ENCODE measurements around the gene MAP3K5.
A peak's percentile ranks its signal among the peaks of the same experiment; 100 is the strongest.

The MAP3K5 gene

DNA sequence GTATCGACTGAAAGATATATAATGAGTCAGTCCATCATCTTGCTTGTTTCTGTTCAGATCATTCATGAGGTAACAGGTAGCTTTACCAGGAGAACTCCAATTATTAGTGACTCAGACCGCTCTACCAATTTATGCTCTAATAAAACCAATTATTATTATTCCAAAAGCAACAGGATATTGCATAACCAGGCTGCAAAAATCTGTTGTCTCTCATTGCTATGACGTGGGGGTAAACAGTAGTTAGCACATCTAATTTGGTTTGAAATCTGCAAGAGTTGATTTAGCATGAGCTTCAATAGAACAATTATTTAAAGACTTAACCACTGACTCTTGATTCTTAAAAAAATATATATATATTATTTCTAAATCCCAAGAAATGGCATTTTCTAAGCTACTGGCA is 151.1 kb downstream of the MAP3K5 start:
- no peaks in the 10 kb centered on the region for H3K79me1 ChIP-seq (ENCODE audit: low read length)
- no peaks in the 10 kb centered on the region for H3K79me2 ChIP-seq (ENCODE audit: control insufficient read depth, insufficient read depth, low read length)
- DNase-seq = no peak
- H3K56ac ChIP-seq (ENCODE audit: low read length) = no peak overlapping the region
- no peak overlapping the region for H3K9ac ChIP-seq (ENCODE audit: low read length)
- WGBS (ENCODE audit: extremely low coverage, insufficient coverage, low lambda C conversion rate) = no CpG with 5 or more reads among the region's 3 CpGs
- H3K4me2 ChIP-seq (ENCODE audit: low read length) = no peak overlapping the region
- H4K5ac ChIP-seq (ENCODE audit: low read length) = no peak overlapping the region
- H2BK5ac ChIP-seq (ENCODE audit: low read length) = no peak overlapping the region
- H2BK15ac ChIP-seq (replicated peaks; ENCODE audit: low read depth) = no peak overlapping the region
- H3K4ac ChIP-seq (ENCODE audit: low read depth, low read length) = no peak overlapping the region
- H3K23ac ChIP-seq (ENCODE audit: low read length) = no peak overlapping the region
- no peak overlapping the region for H3K18ac ChIP-seq (ENCODE audit: low read length)
- H4K8ac ChIP-seq (ENCODE audit: low read depth, low read length) = no peak overlapping the region
- H3K27me3 ChIP-seq (ENCODE audit: insufficient read depth, low read length, poor library complexity) = no peaks in the 10 kb centered on the region
- peaks cover 3% of the 10 kb centered on the region for H3K4me1 ChIP-seq (ENCODE audit: control insufficient read depth, low read depth, low read length)
- no peak overlapping the region for H3K27ac ChIP-seq (ENCODE audit: low read depth, low read length)
- H3K4me3 ChIP-seq (ENCODE audit: low read length) = no peak overlapping the region
- H3K36me3 ChIP-seq (ENCODE audit: control insufficient read depth, insufficient read depth, low read length) = no peaks in the 10 kb centered on the region
- H2BK120ac ChIP-seq (ENCODE audit: low read depth, low read length) = no peak overlapping the region
- no peak overlapping the region for H2AK5ac ChIP-seq (ENCODE audit: low read length)

DNA sequence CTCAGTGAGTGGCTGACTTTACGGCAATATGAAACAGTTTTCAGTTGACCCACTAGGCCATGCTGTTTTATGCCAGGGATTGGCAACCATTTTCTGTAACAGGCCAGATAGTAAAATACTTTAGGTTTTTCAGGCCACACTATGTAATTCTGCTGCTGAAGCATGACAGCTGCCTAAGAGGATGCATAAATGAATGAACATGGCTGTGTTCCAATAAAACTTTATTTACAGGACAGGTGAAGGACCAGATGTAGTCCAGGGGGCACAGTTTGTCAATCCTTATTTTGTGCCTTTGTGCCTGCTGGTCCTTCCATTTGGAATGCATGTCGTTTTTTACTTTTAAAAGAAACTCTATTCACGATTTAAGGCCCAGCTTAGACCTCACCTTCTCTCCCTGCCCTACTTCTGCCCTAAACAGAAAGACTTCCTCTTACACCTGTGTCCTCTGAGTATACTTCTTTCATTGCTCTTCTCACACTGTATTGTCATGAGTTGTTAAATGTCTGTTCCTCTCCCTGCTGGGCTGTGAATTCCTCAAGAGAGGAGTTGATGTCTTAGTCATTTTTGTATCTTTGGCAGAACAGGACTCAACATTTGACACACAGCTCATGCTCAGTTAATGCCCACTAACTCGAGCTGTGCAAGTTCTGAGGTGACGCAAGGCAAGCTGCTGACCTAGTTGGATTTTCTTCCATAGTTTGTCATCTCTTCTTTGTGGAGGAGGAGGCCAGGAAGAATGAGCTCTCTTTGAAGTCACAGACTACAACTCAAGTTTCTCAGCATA is 152.0 kb downstream of the MAP3K5 start:
- no peak overlapping the region for H4K8ac ChIP-seq (ENCODE audit: low read depth, low read length)
- no peak overlapping the region for H4K5ac ChIP-seq (ENCODE audit: low read length)
- H3K27me3 ChIP-seq (ENCODE audit: insufficient read depth, low read length, poor library complexity) = no peaks in the 10 kb centered on the region
- H3K9ac ChIP-seq (ENCODE audit: low read length) = no peak overlapping the region
- no peak overlapping the region for H3K4ac ChIP-seq (ENCODE audit: low read depth, low read length)
- H3K79me1 ChIP-seq (ENCODE audit: low read length) = no peaks in the 10 kb centered on the region
- no peak overlapping the region for H3K56ac ChIP-seq (ENCODE audit: low read length)
- peak; percentile 62 for DNase-seq
- no peak overlapping the region for H3K4me3 ChIP-seq (ENCODE audit: low read length)
- H3K36me3 ChIP-seq (ENCODE audit: control insufficient read depth, insufficient read depth, low read length) = no peaks in the 10 kb centered on the region
- no peak overlapping the region for H3K27ac ChIP-seq (ENCODE audit: low read depth, low read length)
- no peak overlapping the region for H2BK15ac ChIP-seq (replicated peaks; ENCODE audit: low read depth)
- H2AK5ac ChIP-seq (ENCODE audit: low read length) = no peak overlapping the region
- H3K4me1 ChIP-seq (ENCODE audit: control insufficient read depth, low read depth, low read length) = peaks cover 3% of the 10 kb centered on the region
- WGBS (ENCODE audit: extremely low coverage, insufficient coverage, low lambda C conversion rate) = no CpG with 5 or more reads among the region's 5 CpGs
- H3K23ac ChIP-seq (ENCODE audit: low read length) = no peak overlapping the region
- no peak overlapping the region for H3K4me2 ChIP-seq (ENCODE audit: low read length)
- no peak overlapping the region for H2BK5ac ChIP-seq (ENCODE audit: low read length)
- no peaks in the 10 kb centered on the region for H3K79me2 ChIP-seq (ENCODE audit: control insufficient read depth, insufficient read depth, low read length)
- no peak overlapping the region for H2BK120ac ChIP-seq (ENCODE audit: low read depth, low read length)
- H3K18ac ChIP-seq (ENCODE audit: low read length) = no peak overlapping the region

DNA sequence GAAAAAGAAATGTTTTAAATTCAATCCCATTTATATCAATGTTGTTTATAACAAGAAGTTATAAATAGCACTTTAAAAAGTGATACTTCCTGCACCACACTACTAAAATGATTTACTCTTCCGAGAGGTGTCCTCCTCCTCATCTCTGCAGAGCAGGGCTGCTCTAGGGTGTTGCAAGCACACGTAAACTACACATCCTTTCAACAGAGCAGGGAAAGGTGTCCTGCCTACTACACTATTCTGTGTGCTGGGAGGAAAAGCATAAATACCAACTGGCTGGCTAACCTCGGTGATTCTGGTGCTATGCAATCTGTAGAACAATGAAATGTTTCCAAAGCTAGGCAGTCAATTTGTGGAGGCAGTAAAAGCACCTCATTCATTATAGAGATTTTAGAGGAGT is 152.6 kb downstream of the MAP3K5 start:
- Histone ChIP-seq H2BK5ac (ENCODE audit: low read length) (no peak overlapping the region), H3K79me2 (ENCODE audit: control insufficient read depth, insufficient read depth, low read length) (no peaks in the 10 kb centered on the region), H2BK120ac (ENCODE audit: low read depth, low read length) (no peak overlapping the region), H3K27me3 (ENCODE audit: insufficient read depth, low read length, poor library complexity) (no peaks in the 10 kb centered on the region), H3K4me2 (ENCODE audit: low read length) (no peak overlapping the region), H3K4me1 (ENCODE audit: control insufficient read depth, low read depth, low read length) (peaks cover 3% of the 10 kb centered on the region), H3K36me3 (ENCODE audit: control insufficient read depth, insufficient read depth, low read length) (no peaks in the 10 kb centered on the region), H3K4me3 (ENCODE audit: low read length) (no peak overlapping the region), H3K56ac (ENCODE audit: low read length) (no peak overlapping the region), H3K4ac (ENCODE audit: low read depth, low read length) (no peak overlapping the region), H4K8ac (ENCODE audit: low read depth, low read length) (no peak overlapping the region), H3K79me1 (ENCODE audit: low read length) (no peaks in the 10 kb centered on the region), H2AK5ac (ENCODE audit: low read length) (no peak overlapping the region), H3K23ac (ENCODE audit: low read length) (no peak overlapping the region), H3K27ac (ENCODE audit: low read depth, low read length) (no peak overlapping the region), H4K5ac (ENCODE audit: low read length) (no peak overlapping the region), H2BK15ac (replicated peaks; ENCODE audit: low read depth) (no peak overlapping the region), H3K9ac (ENCODE audit: low read length) (no peak overlapping the region), H3K18ac (ENCODE audit: low read length) (no peak overlapping the region)
- WGBS (ENCODE audit: extremely low coverage, insufficient coverage, low lambda C conversion rate) = no CpG with 5 or more reads among the region's 3 CpGs
- DNase-seq = no peak

DNA sequence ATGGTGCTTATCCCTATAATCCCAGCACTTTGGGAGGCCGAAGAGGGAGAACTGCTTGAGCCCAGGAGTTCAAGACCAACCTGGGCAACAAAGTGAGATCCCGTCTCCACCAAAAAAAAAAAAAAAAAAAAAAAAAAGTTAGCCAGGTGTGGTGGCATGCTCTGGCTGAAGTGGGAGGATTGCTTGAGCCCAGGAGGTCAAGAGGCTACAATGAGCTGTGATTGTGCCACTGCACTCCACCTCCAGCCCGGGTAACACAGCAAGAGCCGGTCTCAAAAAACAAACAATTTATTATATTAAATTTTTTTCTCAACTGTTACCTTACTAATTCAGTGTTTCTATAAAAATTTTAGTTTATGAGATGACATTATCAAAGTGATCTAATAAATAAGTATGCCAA is 156.7 kb downstream of the MAP3K5 start:
- no peak overlapping the region for H3K23ac ChIP-seq (ENCODE audit: low read length)

DNA sequence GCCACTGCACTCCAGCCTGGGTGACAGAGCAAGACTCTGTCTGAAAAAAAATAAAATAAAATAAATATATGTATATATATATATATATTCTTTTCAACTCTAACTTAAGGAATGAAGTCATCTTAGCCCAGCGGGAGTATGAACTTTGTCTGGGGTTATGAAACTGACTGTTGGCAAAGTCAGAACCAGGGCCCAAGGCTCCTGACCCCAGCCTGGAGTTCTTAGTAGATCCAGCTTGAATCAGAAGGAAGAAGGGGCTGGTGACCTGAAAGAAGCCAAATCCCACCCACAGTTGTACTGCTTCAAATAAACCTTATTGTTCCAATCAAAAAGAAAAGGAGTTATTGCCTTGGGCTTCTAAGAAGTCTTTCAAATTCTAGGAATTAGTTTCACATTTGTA is 158.9 kb downstream of the MAP3K5 start:
- Histone ChIP-seq H2AK5ac (ENCODE audit: low read length) (no peak overlapping the region), H3K23ac (ENCODE audit: low read length) (no peak overlapping the region)
- WGBS (ENCODE audit: extremely low coverage, insufficient coverage, low lambda C conversion rate) = no CpG with 5 or more reads among the region's 1 CpG

More for the DNA sequence above, 156.7 kb downstream of the MAP3K5 start:
- Histone ChIP-seq H3K4ac (ENCODE audit: low read depth, low read length) (no peak overlapping the region), H2BK15ac (replicated peaks; ENCODE audit: low read depth) (no peak overlapping the region), H3K27ac (ENCODE audit: low read depth, low read length) (no peak overlapping the region), H3K36me3 (ENCODE audit: control insufficient read depth, insufficient read depth, low read length) (no peaks in the 10 kb centered on the region), H3K27me3 (ENCODE audit: insufficient read depth, low read length, poor library complexity) (no peaks in the 10 kb centered on the region), H2BK5ac (ENCODE audit: low read length) (no peak overlapping the region), H4K8ac (ENCODE audit: low read depth, low read length) (no peak overlapping the region), H4K5ac (ENCODE audit: low read length) (no peak overlapping the region), H2AK5ac (ENCODE audit: low read length) (no peak overlapping the region), H3K18ac (ENCODE audit: low read length) (no peak overlapping the region), H3K4me1 (ENCODE audit: control insufficient read depth, low read depth, low read length) (peaks cover 3% of the 10 kb centered on the region), H2BK120ac (ENCODE audit: low read depth, low read length) (no peak overlapping the region), H3K9ac (ENCODE audit: low read length) (no peak overlapping the region), H3K4me2 (ENCODE audit: low read length) (no peak overlapping the region), H3K56ac (ENCODE audit: low read length) (no peak overlapping the region), H3K79me2 (ENCODE audit: control insufficient read depth, insufficient read depth, low read length) (no peaks in the 10 kb centered on the region), H3K4me3 (ENCODE audit: low read length) (no peak overlapping the region), H3K79me1 (ENCODE audit: low read length) (no peaks in the 10 kb centered on the region)
- no peak for DNase-seq
- WGBS (ENCODE audit: extremely low coverage, insufficient coverage, low lambda C conversion rate) = no CpG with 5 or more reads among the region's 4 CpGs

DNA sequence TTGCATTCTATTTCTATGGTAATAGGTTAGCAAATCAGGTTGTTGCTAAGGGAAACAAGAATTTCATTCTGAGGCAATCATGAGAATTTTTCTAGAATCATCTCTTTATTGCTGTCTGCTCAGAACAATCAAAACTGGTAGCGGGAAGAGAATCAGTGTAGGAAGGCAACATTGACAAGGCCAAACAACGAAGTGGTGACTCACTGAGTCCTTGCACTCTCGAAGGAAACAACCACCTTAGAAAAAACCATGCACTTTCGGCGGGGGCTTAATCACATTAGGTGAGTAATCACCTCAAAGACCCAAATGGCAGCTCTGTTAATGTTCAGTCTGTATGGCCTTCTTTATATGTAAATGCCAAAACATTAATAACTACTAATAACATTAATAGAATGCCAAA is 163.3 kb downstream of the MAP3K5 start:
- H4K5ac ChIP-seq (ENCODE audit: low read length) = no peak overlapping the region
- no peak overlapping the region for H4K8ac ChIP-seq (ENCODE audit: low read depth, low read length)
- no peak overlapping the region for H2AK5ac ChIP-seq (ENCODE audit: low read length)
- no peak overlapping the region for H3K18ac ChIP-seq (ENCODE audit: low read length)
- H3K4me1 ChIP-seq (ENCODE audit: control insufficient read depth, low read depth, low read length) = no peaks in the 10 kb centered on the region
- no peak overlapping the region for H2BK5ac ChIP-seq (ENCODE audit: low read length)
- DNase-seq = no peak
- no peak overlapping the region for H3K4ac ChIP-seq (ENCODE audit: low read depth, low read length)
- no peak overlapping the region for H3K56ac ChIP-seq (ENCODE audit: low read length)
- H3K4me2 ChIP-seq (ENCODE audit: low read length) = no peak overlapping the region
- no peaks in the 10 kb centered on the region for H3K79me2 ChIP-seq (ENCODE audit: control insufficient read depth, insufficient read depth, low read length)
- H3K23ac ChIP-seq (ENCODE audit: low read length) = no peak overlapping the region
- H3K79me1 ChIP-seq (ENCODE audit: low read length) = no peaks in the 10 kb centered on the region
- no CpG with 5 or more reads among the region's 5 CpGs for WGBS (ENCODE audit: extremely low coverage, insufficient coverage, low lambda C conversion rate)
- no peak overlapping the region for H3K9ac ChIP-seq (ENCODE audit: low read length)
- H2BK120ac ChIP-seq (ENCODE audit: low read depth, low read length) = no peak overlapping the region
- H3K4me3 ChIP-seq (ENCODE audit: low read length) = no peak overlapping the region
- no peak overlapping the region for H3K27ac ChIP-seq (ENCODE audit: low read depth, low read length)
- H2BK15ac ChIP-seq (replicated peaks; ENCODE audit: low read depth) = no peak overlapping the region
- no peaks in the 10 kb centered on the region for H3K27me3 ChIP-seq (ENCODE audit: insufficient read depth, low read length, poor library complexity)
- H3K36me3 ChIP-seq (ENCODE audit: control insufficient read depth, insufficient read depth, low read length) = no peaks in the 10 kb centered on the region

More for the DNA sequence above, 158.9 kb downstream of the MAP3K5 start:
- Histone ChIP-seq H3K56ac (ENCODE audit: low read length) (no peak overlapping the region), H2BK15ac (replicated peaks; ENCODE audit: low read depth) (no peak overlapping the region), H3K4me3 (ENCODE audit: low read length) (no peak overlapping the region), H3K79me2 (ENCODE audit: control insufficient read depth, insufficient read depth, low read length) (no peaks in the 10 kb centered on the region), H3K4ac (ENCODE audit: low read depth, low read length) (no peak overlapping the region), H3K4me1 (ENCODE audit: control insufficient read depth, low read depth, low read length) (no peaks in the 10 kb centered on the region), H3K36me3 (ENCODE audit: control insufficient read depth, insufficient read depth, low read length) (no peaks in the 10 kb centered on the region), H3K9ac (ENCODE audit: low read length) (no peak overlapping the region), H3K18ac (ENCODE audit: low read length) (no peak overlapping the region), H3K27me3 (ENCODE audit: insufficient read depth, low read length, poor library complexity) (no peaks in the 10 kb centered on the region), H2BK5ac (ENCODE audit: low read length) (no peak overlapping the region), H3K4me2 (ENCODE audit: low read length) (no peak overlapping the region), H4K5ac (ENCODE audit: low read length) (no peak overlapping the region), H2BK120ac (ENCODE audit: low read depth, low read length) (no peak overlapping the region), H3K27ac (ENCODE audit: low read depth, low read length) (no peak overlapping the region), H4K8ac (ENCODE audit: low read depth, low read length) (no peak overlapping the region), H3K79me1 (ENCODE audit: low read length) (no peaks in the 10 kb centered on the region)
- DNase-seq = no peak
